ENCODE data around the gene MAST4.

MAST4 gene

DNA sequence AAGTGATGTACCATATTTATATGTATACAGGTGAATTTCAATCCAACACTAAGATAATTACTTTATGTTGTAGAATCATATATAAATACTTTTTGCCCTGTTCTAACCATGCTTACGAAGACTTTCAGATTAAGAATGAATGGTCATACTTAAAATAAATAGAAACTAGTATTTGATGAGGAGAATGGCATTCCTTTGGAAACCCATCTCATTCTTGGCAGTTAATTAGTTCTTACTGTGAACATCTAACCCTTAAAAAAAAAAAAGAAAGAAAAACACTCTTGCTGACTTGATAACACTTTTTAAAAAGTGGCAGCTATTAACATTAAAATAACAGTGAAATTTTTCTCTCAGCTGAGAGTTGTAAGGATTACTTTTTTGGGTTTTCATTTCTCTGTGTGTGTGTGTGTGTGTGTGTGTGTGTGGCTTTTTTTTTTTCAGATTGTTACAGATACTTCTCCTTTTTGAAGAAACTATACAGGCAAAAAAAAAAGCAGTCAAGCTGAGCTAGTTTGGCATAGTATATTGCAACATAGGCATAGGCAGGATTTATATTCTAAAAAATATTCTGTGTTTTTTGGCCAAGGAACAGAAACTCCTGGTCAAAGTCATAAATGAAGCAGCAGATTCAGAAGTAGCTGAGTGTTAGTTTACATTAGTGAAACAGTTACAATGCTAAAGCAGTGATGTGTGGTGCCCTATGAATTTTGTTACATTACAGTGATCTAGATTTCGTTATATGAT, 436.9 kb downstream of the MAST4 start:
- no peak overlapping the region for H3K4me3 ChIP-seq (ENCODE audit: low read depth, low read length)
- POLR2A ChIA-PET = interaction anchor here (0.7 kb wide), 1 partner anchor 727 kb away, joined by 4 read pairs; no protein-coding TSS in a partner anchor
- H3K36me3 ChIP-seq (ENCODE audit: control insufficient read depth in 2 of 2, insufficient read depth in 1 of 2, low read length in 2 of 2) = no peaks in the 10 kb centered on the region
- H3K27ac ChIP-seq (ENCODE audit: extremely low read depth, low read depth, low read length) = no peak overlapping the region
- H3K9me3 ChIP-seq (ENCODE audit: control insufficient read depth, insufficient read depth, low read depth, low read length) = no peaks in the 10 kb centered on the region
- peaks cover 48% of the 10 kb centered on the region for H3K4me1 ChIP-seq (ENCODE audit: control insufficient read depth, insufficient read depth, low read length)
- CTCF ChIA-PET = interaction anchor here (0.7 to 2.3 kb wide), 5 partner anchors 10 to 155 kb away, joined by 3 to 6 read pairs (median 3); no protein-coding TSS in a partner anchor
- TF ChIP-seq ZNF335 (tag by site-specific recombination; conservative IDR thresholded peaks at IDR 0.05) = 0 out of 2 replicates have a peak, but pooled peaks have one; percentile 6
- no peak for TF ChIP-seq ZFP37 (tag by site-specific recombination; IDR thresholded peaks at IDR 0.05)
- TF ChIP-seq, protein P1, sequence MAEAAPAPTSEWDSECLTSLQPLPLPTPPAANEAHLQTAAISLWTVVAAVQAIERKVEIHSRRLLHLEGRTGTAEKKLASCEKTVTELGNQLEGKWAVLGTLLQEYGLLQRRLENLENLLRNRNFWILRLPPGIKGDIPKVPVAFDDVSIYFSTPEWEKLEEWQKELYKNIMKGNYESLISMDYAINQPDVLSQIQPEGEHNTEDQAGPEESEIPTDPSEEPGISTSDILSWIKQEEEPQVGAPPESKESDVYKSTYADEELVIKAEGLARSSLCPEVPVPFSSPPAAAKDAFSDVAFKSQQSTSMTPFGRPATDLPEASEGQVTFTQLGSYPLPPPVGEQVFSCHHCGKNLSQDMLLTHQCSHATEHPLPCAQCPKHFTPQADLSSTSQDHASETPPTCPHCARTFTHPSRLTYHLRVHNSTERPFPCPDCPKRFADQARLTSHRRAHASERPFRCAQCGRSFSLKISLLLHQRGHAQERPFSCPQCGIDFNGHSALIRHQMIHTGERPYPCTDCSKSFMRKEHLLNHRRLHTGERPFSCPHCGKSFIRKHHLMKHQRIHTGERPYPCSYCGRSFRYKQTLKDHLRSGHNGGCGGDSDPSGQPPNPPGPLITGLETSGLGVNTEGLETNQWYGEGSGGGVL (tag by site-specific recombination; IDR thresholded peaks at IDR 0.05) = no peak
- no peak for TF ChIP-seq ZNF221 (tag by site-specific recombination; IDR thresholded peaks at IDR 0.05; ENCODE audit: borderline replicate concordance)
- TF ChIP-seq OSR2 (tag by site-specific recombination; IDR thresholded peaks at IDR 0.05) = peak; percentile 56; the same call in 1 of the 2 replicates
- no peak for TF ChIP-seq ZNF19 (tag by site-specific recombination; IDR thresholded peaks at IDR 0.05; ENCODE audit: low read depth)
- TF ChIP-seq ZNF146 (tag by site-specific recombination; IDR thresholded peaks at IDR 0.05) = no peak
- TF ChIP-seq HOXC10 (CRISPR knock-in tag; IDR thresholded peaks at IDR 0.05) = no peak
- TF ChIP-seq ZNF266 (tag by site-specific recombination; IDR thresholded peaks at IDR 0.05; ENCODE audit: low read depth) = no peak
- TF ChIP-seq, protein P2, sequence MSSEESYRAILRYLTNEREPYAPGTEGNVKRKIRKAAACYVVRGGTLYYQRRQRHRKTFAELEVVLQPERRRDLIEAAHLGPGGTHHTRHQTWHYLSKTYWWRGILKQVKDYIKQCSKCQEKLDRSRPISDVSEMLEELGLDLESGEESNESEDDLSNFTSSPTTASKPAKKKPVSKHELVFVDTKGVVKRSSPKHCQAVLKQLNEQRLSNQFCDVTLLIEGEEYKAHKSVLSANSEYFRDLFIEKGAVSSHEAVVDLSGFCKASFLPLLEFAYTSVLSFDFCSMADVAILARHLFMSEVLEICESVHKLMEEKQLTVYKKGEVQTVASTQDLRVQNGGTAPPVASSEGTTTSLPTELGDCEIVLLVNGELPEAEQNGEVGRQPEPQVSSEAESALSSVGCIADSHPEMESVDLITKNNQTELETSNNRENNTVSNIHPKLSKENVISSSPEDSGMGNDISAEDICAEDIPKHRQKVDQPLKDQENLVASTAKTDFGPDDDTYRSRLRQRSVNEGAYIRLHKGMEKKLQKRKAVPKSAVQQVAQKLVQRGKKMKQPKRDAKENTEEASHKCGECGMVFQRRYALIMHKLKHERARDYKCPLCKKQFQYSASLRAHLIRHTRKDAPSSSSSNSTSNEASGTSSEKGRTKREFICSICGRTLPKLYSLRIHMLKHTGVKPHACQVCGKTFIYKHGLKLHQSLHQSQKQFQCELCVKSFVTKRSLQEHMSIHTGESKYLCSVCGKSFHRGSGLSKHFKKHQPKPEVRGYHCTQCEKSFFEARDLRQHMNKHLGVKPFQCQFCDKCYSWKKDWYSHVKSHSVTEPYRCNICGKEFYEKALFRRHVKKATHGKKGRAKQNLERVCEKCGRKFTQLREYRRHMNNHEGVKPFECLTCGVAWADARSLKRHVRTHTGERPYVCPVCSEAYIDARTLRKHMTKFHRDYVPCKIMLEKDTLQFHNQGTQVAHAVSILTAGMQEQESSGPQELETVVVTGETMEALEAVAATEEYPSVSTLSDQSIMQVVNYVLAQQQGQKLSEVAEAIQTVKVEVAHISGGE (tag by site-specific recombination; conservative IDR thresholded peaks at IDR 0.05; ENCODE audit: low read depth) = no peak
- no peak for TF ChIP-seq ZNF2 (tag by site-specific recombination; IDR thresholded peaks at IDR 0.05)
- no peak for TF ChIP-seq ZNF10 (tag by site-specific recombination; IDR thresholded peaks at IDR 0.05)
- no peak for TF ChIP-seq ZNF23 (tag by site-specific recombination; IDR thresholded peaks at IDR 0.05; ENCODE audit: borderline replicate concordance)
- no peak for TF ChIP-seq BCL11A (tag by site-specific recombination; IDR thresholded peaks at IDR 0.05; ENCODE audit: low read depth)
- no peak for TF ChIP-seq ZSCAN16 (tag by site-specific recombination; IDR thresholded peaks at IDR 0.05)
- no peak for TF ChIP-seq WT1 (tag by site-specific recombination; IDR thresholded peaks at IDR 0.05)
- TF ChIP-seq ZNF701 (tag by site-specific recombination; IDR thresholded peaks at IDR 0.05) = no peak
- no peak for TF ChIP-seq ZNF202 (tag by site-specific recombination; IDR thresholded peaks at IDR 0.05; ENCODE audit: borderline replicate concordance)
- TF ChIP-seq SALL2 (tag by site-specific recombination; IDR thresholded peaks at IDR 0.05; ENCODE audit: borderline replicate concordance) = no peak
- TF ChIP-seq ZNF624 (tag by site-specific recombination; IDR thresholded peaks at IDR 0.05) = no peak
- peak; percentile 70 for TF ChIP-seq PRDM1 (tag by site-specific recombination; IDR thresholded peaks at IDR 0.05)
- TF ChIP-seq ZBTB20 (tag by site-specific recombination; IDR thresholded peaks at IDR 0.05) = no peak
- TF ChIP-seq ZNF394 (tag by site-specific recombination; IDR thresholded peaks at IDR 0.05; ENCODE audit: borderline replicate concordance) = peak; percentile 28; the same call in 1 of the 2 replicates
- TF ChIP-seq ZNF366 (tag by site-specific recombination; conservative IDR thresholded peaks at IDR 0.05) = no peak
- TF ChIP-seq, protein P3, sequence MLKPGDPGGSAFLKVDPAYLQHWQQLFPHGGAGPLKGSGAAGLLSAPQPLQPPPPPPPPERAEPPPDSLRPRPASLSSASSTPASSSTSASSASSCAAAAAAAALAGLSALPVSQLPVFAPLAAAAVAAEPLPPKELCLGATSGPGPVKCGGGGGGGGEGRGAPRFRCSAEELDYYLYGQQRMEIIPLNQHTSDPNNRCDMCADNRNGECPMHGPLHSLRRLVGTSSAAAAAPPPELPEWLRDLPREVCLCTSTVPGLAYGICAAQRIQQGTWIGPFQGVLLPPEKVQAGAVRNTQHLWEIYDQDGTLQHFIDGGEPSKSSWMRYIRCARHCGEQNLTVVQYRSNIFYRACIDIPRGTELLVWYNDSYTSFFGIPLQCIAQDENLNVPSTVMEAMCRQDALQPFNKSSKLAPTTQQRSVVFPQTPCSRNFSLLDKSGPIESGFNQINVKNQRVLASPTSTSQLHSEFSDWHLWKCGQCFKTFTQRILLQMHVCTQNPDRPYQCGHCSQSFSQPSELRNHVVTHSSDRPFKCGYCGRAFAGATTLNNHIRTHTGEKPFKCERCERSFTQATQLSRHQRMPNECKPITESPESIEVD (tag by site-specific recombination; IDR thresholded peaks at IDR 0.05) = peak; percentile 78
- TF ChIP-seq, protein P4, sequence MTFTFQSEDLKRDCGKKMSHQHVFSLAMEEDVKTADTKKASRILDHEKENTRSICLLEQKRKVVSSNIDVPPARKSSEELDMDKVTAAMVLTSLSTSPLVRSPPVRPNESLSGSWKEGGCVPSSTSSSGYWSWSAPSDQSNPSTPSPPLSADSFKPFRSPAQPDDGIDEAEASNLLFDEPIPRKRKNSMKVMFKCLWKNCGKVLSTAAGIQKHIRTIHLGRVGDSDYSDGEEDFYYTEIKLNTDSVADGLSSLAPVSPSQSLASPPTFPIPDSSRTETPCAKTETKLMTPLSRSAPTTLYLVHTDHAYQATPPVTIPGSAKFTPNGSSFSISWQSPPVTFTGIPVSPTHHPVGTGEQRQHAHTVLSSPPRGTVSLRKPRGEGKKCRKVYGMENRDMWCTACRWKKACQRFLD (tag by site-specific recombination; IDR thresholded peaks at IDR 0.05) = no peak
- TF ChIP-seq IKZF3 (tag by site-specific recombination; IDR thresholded peaks at IDR 0.05) = no peak
- TF ChIP-seq ZNF473 (tag by site-specific recombination; IDR thresholded peaks at IDR 0.05) = no peak
- no peak for TF ChIP-seq ZNF621 (tag by site-specific recombination; IDR thresholded peaks at IDR 0.05)
- no peak for TF ChIP-seq TRIM28 (IDR thresholded peaks at IDR 0.05; ENCODE audit: borderline replicate concordance, low read length)
- no peak for TF ChIP-seq SP7 (tag by site-specific recombination; IDR thresholded peaks at IDR 0.05)
